ENCODE measurements around the gene BBOX1.

BBOX1 gene

GRCh38 chr11:27100534-27100933 lies 59.9 kb downstream of the BBOX1 start:
- Histone ChIP-seq H3K9me3 (ENCODE audit: control insufficient read depth, insufficient read depth, low read length) (no peaks in the 10 kb centered on the region), H3K27me3 (ENCODE audit: control insufficient read depth, low read length) (no peaks in the 10 kb centered on the region), H4K20me1 (ENCODE audit: control insufficient read depth, insufficient read depth, low read depth, low read length) (no peaks in the 10 kb centered on the region), H3K79me2 (ENCODE audit: control insufficient read depth, low read length) (no peaks in the 10 kb centered on the region), H3K4me1 (ENCODE audit: control insufficient read depth, low read length) (no peaks in the 10 kb centered on the region), H3K4me2 (ENCODE audit: low read length) (no peak overlapping the region), H3F3A (ENCODE audit: control insufficient read depth, insufficient read depth) (no peaks in the 10 kb centered on the region), H3K9me2 (replicated peaks; ENCODE audit: control insufficient read depth, low read length) (no peaks in the 10 kb centered on the region), H3K36me3 (ENCODE audit: control insufficient read depth, low read length) (no peaks in the 10 kb centered on the region), H3K4me3 (ENCODE audit: low read length) (no peak overlapping the region), H3K27ac (ENCODE audit: low read depth, low read length) (no peak overlapping the region)
- TF ChIP-seq EZH2phosphoT487 (IDR thresholded peaks at IDR 0.05; ENCODE audit: borderline replicate concordance, low read length), result no peak
- TF ChIP-seq CTCF (IDR thresholded peaks at IDR 0.05; ENCODE audit: low read depth, low read length, poor library complexity, severe bottlenecking), result no peak

- H3F3A ChIP-seq (ENCODE audit: control insufficient read depth, insufficient read depth), result no peaks in the 10 kb centered on the region
- H3K36me3 ChIP-seq (ENCODE audit: control insufficient read depth, low read length), result no peaks in the 10 kb centered on the region
- H3K4me2 ChIP-seq (ENCODE audit: low read length), result no peak overlapping the region
- H3K79me2 ChIP-seq (ENCODE audit: control insufficient read depth, low read length), result no peaks in the 10 kb centered on the region
- H3K27me3 ChIP-seq (ENCODE audit: control insufficient read depth, low read length), result no peaks in the 10 kb centered on the region
- H3K9me2 ChIP-seq (replicated peaks; ENCODE audit: control insufficient read depth, low read length), result no peaks in the 10 kb centered on the region
- H3K27ac ChIP-seq (ENCODE audit: low read depth, low read length), result no peak overlapping the region
- no peaks in the 10 kb centered on the region for H4K20me1 ChIP-seq (ENCODE audit: control insufficient read depth, insufficient read depth, low read depth, low read length)
- no peak overlapping the region for H3K4me3 ChIP-seq (ENCODE audit: low read length)
- H3K4me1 ChIP-seq (ENCODE audit: control insufficient read depth, low read length), result no peaks in the 10 kb centered on the region
- TF ChIP-seq CTCF (IDR thresholded peaks at IDR 0.05; ENCODE audit: low read depth, low read length, poor library complexity, severe bottlenecking) (no peak), EZH2phosphoT487 (IDR thresholded peaks at IDR 0.05; ENCODE audit: borderline replicate concordance, low read length) (no peak)
- H3K9me3 ChIP-seq (ENCODE audit: control insufficient read depth, insufficient read depth, low read length), result no peaks in the 10 kb centered on the region
Measured at GRCh38 chr11:27107548-27107947, 66.9 kb downstream of the BBOX1 start.

- H3K9me2 ChIP-seq (replicated peaks; ENCODE audit: control insufficient read depth, low read length), result no peaks in the 10 kb centered on the region
- no peak overlapping the region for H3K4me3 ChIP-seq (ENCODE audit: low read length)
- H3K79me2 ChIP-seq (ENCODE audit: control insufficient read depth, low read length), result no peaks in the 10 kb centered on the region
- TF ChIP-seq EZH2phosphoT487 (IDR thresholded peaks at IDR 0.05; ENCODE audit: borderline replicate concordance, low read length) (no peak), CTCF (IDR thresholded peaks at IDR 0.05; ENCODE audit: low read depth, low read length, poor library complexity, severe bottlenecking) (no peak)
- H3K27me3 ChIP-seq (ENCODE audit: control insufficient read depth, low read length), result no peaks in the 10 kb centered on the region
- H3K36me3 ChIP-seq (ENCODE audit: control insufficient read depth, low read length), result no peaks in the 10 kb centered on the region
- no peaks in the 10 kb centered on the region for H3F3A ChIP-seq (ENCODE audit: control insufficient read depth, insufficient read depth)
- H3K27ac ChIP-seq (ENCODE audit: low read depth, low read length), result no peak overlapping the region
- H3K4me2 ChIP-seq (ENCODE audit: low read length), result no peak overlapping the region
- no peaks in the 10 kb centered on the region for H3K9me3 ChIP-seq (ENCODE audit: control insufficient read depth, insufficient read depth, low read length)
- H4K20me1 ChIP-seq (ENCODE audit: control insufficient read depth, insufficient read depth, low read depth, low read length), result no peaks in the 10 kb centered on the region
- no peaks in the 10 kb centered on the region for H3K4me1 ChIP-seq (ENCODE audit: control insufficient read depth, low read length)
Measured at GRCh38 chr11:27108809-27109208, 68.2 kb downstream of the BBOX1 start.

GRCh38 chr11:27111896-27112295 lies 71.3 kb downstream of the BBOX1 start:
- TF ChIP-seq CTCF (IDR thresholded peaks at IDR 0.05; ENCODE audit: low read depth, low read length, poor library complexity, severe bottlenecking) (no peak), EZH2phosphoT487 (IDR thresholded peaks at IDR 0.05; ENCODE audit: borderline replicate concordance, low read length) (no peak)
- no peaks in the 10 kb centered on the region for H3K36me3 ChIP-seq (ENCODE audit: control insufficient read depth, low read length)
- no peaks in the 10 kb centered on the region for H3K27me3 ChIP-seq (ENCODE audit: control insufficient read depth, low read length)
- no peaks in the 10 kb centered on the region for H3K9me2 ChIP-seq (replicated peaks; ENCODE audit: control insufficient read depth, low read length)
- no peaks in the 10 kb centered on the region for H3K9me3 ChIP-seq (ENCODE audit: control insufficient read depth, insufficient read depth, low read length)
- no peak overlapping the region for H3K4me3 ChIP-seq (ENCODE audit: low read length)
- H3F3A ChIP-seq (ENCODE audit: control insufficient read depth, insufficient read depth), result no peaks in the 10 kb centered on the region
- H3K79me2 ChIP-seq (ENCODE audit: control insufficient read depth, low read length), result no peaks in the 10 kb centered on the region
- no peaks in the 10 kb centered on the region for H3K4me1 ChIP-seq (ENCODE audit: control insufficient read depth, low read length)
- no peaks in the 10 kb centered on the region for H4K20me1 ChIP-seq (ENCODE audit: control insufficient read depth, insufficient read depth, low read depth, low read length)
- H3K27ac ChIP-seq (ENCODE audit: low read depth, low read length), result no peak overlapping the region
- H3K4me2 ChIP-seq (ENCODE audit: low read length), result no peak overlapping the region
